ENCODE data around the gene CNTFR.
"Not testable (repeated sequence)": the region's sequence is repeated elsewhere in the genome, so short reads cannot be mapped to it uniquely, and the experiment has no call there.

Gene CNTFR

DNA sequence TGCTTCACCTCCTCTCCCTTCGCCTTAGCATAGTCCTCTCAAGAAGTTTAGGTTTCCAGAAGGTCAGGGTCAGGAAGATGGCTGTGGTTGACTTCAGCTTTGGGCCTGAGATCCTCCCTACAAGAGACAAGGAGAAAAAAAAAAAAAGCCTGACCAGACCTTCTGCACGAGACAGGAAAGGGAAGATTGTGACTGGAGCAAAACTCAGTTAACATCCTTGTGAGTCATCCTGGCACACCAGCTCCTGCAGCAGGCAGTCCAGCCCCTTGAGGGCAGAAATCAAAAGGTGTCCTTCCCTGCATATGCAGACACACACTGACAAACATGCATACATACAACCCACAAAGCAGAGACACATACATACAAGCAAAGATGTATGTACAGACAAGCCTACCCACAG is 48.7 kb downstream of the CNTFR start:
- TF ChIP-seq, protein P1, sequence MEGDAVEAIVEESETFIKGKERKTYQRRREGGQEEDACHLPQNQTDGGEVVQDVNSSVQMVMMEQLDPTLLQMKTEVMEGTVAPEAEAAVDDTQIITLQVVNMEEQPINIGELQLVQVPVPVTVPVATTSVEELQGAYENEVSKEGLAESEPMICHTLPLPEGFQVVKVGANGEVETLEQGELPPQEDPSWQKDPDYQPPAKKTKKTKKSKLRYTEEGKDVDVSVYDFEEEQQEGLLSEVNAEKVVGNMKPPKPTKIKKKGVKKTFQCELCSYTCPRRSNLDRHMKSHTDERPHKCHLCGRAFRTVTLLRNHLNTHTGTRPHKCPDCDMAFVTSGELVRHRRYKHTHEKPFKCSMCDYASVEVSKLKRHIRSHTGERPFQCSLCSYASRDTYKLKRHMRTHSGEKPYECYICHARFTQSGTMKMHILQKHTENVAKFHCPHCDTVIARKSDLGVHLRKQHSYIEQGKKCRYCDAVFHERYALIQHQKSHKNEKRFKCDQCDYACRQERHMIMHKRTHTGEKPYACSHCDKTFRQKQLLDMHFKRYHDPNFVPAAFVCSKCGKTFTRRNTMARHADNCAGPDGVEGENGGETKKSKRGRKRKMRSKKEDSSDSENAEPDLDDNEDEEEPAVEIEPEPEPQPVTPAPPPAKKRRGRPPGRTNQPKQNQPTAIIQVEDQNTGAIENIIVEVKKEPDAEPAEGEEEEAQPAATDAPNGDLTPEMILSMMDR (IDR thresholded peaks at IDR 0.05) = no peak
- peaks cover 4% of the 10 kb centered on the region for H3K9me3 Mint-ChIP-seq
- H3K4me3 Mint-ChIP-seq = no peak overlapping the region
- H3K36me3 Mint-ChIP-seq (ENCODE audit: low read depth) = no peaks in the 10 kb centered on the region
- DNase-seq = no peak
- H3K4me1 Mint-ChIP-seq = no peaks in the 10 kb centered on the region
- H3K27me3 Mint-ChIP-seq (ENCODE audit: low read depth, poor library complexity) = peaks cover 53% of the 10 kb centered on the region
- H3K27ac Mint-ChIP-seq = no peak overlapping the region

- Mint-ChIP-seq H3K4me1 (no peaks in the 10 kb centered on the region), H3K4me3 (no peak overlapping the region), H3K36me3 (ENCODE audit: low read depth) (no peaks in the 10 kb centered on the region), H3K27ac (no peak overlapping the region), H3K27me3 (ENCODE audit: low read depth, poor library complexity) (peaks cover 58% of the 10 kb centered on the region), H3K9me3 (peaks cover 21% of the 10 kb centered on the region)
- TF ChIP-seq, protein P1 (IDR thresholded peaks at IDR 0.05) = no peak
- no peak for DNase-seq
These were observed 52.8 kb downstream of the CNTFR start for GRCh38 chr9:34536685-34537084.

- peaks cover 71% of the 10 kb centered on the region for H3K27me3 Mint-ChIP-seq (ENCODE audit: low read depth, poor library complexity)
- not testable (repeated sequence) for DNase-seq; H3K4me1 Mint-ChIP-seq; H3K36me3 Mint-ChIP-seq (ENCODE audit: low read depth); H3K4me3 Mint-ChIP-seq; H3K27ac Mint-ChIP-seq
- H3K9me3 Mint-ChIP-seq = peaks cover 48% of the 10 kb centered on the region
These were observed 57.5 kb downstream of the CNTFR start for GRCh38 chr9:34532041-34532440.

DNA sequence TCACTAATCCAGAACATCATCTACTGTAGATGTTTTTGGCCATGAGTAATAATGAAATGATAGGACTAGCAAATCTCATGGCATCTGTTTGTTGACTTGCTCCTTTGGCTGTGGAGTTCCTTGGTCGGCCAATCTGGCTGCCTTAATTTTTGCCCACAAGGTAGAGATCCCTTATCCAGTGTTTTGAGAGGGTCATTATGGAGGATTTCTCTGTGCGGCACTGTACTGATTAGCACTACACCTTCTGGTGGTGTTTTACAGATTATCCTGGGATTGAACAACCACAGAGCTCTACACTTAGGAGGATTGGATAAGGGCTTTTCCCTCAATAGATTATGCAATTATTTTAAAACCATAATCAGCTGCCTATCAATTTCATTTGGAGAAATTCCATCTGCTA is 63.5 kb downstream of the CNTFR start:
- Mint-ChIP-seq H3K27me3 (ENCODE audit: low read depth, poor library complexity) (peaks cover 73% of the 10 kb centered on the region), H3K9me3 (peaks cover 20% of the 10 kb centered on the region), H3K4me3 (no peak overlapping the region), H3K4me1 (peaks cover 7% of the 10 kb centered on the region), H3K36me3 (ENCODE audit: low read depth) (no peaks in the 10 kb centered on the region), H3K27ac (no peak overlapping the region)
- DNase-seq = no peak
- TF ChIP-seq, protein P1 (IDR thresholded peaks at IDR 0.05) = no peak

- no peak overlapping the region for H3K27ac Mint-ChIP-seq
- peaks cover 69% of the 10 kb centered on the region for H3K27me3 Mint-ChIP-seq (ENCODE audit: low read depth, poor library complexity)
- H3K4me1 Mint-ChIP-seq = peaks cover 9% of the 10 kb centered on the region
- no peaks in the 10 kb centered on the region for H3K36me3 Mint-ChIP-seq (ENCODE audit: low read depth)
- H3K4me3 Mint-ChIP-seq = no peak overlapping the region
- no peak for DNase-seq
- TF ChIP-seq, protein P1 (IDR thresholded peaks at IDR 0.05) = no peak
- H3K9me3 Mint-ChIP-seq = peaks cover 7% of the 10 kb centered on the region
These were observed 65.2 kb downstream of the CNTFR start for GRCh38 chr9:34524349-34524748.

DNA sequence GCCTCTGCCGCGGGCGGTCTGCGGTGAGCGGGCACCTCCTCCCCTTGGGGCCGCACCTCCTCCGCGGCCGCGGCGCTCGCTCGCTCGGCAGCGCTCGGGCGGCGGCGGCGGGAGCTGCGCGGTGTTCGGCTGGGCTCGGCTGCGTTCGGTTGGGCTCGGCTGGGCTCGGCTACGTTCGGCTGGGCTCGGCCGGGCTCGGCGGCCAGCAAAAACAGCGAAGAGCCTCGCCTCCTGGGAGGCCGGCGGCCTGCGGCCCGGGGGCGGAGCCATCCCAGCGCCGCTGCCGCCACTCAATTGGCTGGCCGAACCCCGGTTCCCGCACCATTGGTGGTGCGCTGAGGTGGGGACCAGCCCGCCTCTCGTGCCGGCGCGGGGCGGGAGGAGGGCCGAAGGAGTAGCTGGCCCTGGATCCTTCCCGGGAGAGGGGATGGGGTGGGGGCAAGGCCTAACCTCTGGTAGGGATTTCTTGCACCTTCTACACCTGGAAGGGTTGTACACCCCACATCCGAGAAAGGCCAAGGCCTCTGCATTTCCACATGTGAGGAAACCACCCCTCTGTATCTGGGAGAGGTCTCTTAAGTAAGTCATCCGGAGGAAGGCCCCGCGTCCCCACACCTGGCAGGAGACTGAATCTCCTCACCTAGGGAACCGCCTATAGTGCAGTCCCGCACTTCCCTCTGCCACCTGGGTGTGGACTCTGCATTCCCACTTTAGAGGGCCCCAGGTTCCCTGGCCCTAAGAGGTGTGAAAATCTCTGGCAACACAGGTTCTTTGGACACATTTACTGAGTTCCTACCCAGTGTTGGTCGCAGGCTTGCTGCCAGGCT is 66.3 kb downstream of the CNTFR start, which contains the start of gene ENHO:
Gene ENHO (minus strand): TSS at position 20 of the 827 bp plus-strand sequence. CDS start 1,295 bp downstream, outside the sequence.
- Mint-ChIP-seq H3K36me3 (ENCODE audit: low read depth) (no peaks in the 10 kb centered on the region), H3K9me3 (peaks cover 3% of the 10 kb centered on the region), H3K4me3 (peak within 1 kb of the TSS; percentile 88), H3K4me1 (peaks cover 17% of the 10 kb centered on the region), H3K27ac (no peak within 1 kb of the TSS), H3K27me3 (ENCODE audit: low read depth, poor library complexity) (peaks cover 61% of the 10 kb centered on the region)
- TF ChIP-seq, protein P1 (IDR thresholded peaks at IDR 0.05) = no peak
- peak; percentile 96 for DNase-seq
